Measurements from ENCODE around the gene AFMID. TPM values are rescaled to one million over a fixed set of nuclear protein-coding genes. Genes with fewer than 3 reads are reported as not detected.

AFMID gene
- total RNA-seq, 1 experiment from 2014 or later, result 65.0 TPM

- TF ChIP-seq, protein P1, sequence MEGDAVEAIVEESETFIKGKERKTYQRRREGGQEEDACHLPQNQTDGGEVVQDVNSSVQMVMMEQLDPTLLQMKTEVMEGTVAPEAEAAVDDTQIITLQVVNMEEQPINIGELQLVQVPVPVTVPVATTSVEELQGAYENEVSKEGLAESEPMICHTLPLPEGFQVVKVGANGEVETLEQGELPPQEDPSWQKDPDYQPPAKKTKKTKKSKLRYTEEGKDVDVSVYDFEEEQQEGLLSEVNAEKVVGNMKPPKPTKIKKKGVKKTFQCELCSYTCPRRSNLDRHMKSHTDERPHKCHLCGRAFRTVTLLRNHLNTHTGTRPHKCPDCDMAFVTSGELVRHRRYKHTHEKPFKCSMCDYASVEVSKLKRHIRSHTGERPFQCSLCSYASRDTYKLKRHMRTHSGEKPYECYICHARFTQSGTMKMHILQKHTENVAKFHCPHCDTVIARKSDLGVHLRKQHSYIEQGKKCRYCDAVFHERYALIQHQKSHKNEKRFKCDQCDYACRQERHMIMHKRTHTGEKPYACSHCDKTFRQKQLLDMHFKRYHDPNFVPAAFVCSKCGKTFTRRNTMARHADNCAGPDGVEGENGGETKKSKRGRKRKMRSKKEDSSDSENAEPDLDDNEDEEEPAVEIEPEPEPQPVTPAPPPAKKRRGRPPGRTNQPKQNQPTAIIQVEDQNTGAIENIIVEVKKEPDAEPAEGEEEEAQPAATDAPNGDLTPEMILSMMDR (conservative IDR thresholded peaks at IDR 0.05; ENCODE audit: low read depth, low read length), result no peak
- TF ChIP-seq EZH2 (IDR thresholded peaks at IDR 0.05; ENCODE audit: borderline replicate concordance, low read depth, low read length, poor library complexity, severe bottlenecking), result no peak
- POLR2A ChIA-PET (ENCODE audit: low non-redundant PET), result no interaction called here
- H3K27me3 ChIP-seq (replicated peaks; ENCODE audit: insufficient read depth, low read depth, low read length, poor library complexity), result no peaks in the 10 kb centered on the region
- CTCF ChIA-PET, result no interaction called here
- H3K4me1 ChIP-seq (ENCODE audit: insufficient read depth, low read length, poor library complexity, severe bottlenecking), result peaks cover 9% of the 10 kb centered on the region
- no peak overlapping the region for H3K4me3 ChIP-seq (ENCODE audit: low read depth, low read length, poor library complexity, severe bottlenecking)
- DNase-seq (ENCODE audit: low spot score), result peak; percentile 40
- no peak overlapping the region for H3K27ac ChIP-seq (ENCODE audit: low read depth, low read length, poor library complexity, severe bottlenecking)
- H3K9me3 ChIP-seq (ENCODE audit: low read depth, low read length, poor library complexity, severe bottlenecking), result no peaks in the 10 kb centered on the region
- BruUV-seq (replicated peaks), result no TSS peak
- H3K36me3 ChIP-seq (ENCODE audit: insufficient read depth, low read length, poor library complexity, severe bottlenecking), result no peaks in the 10 kb centered on the region
- intact Hi-C loops (cut with micrococcal nuclease; ENCODE audit: unreplicated experiment), result no loop called here
These were observed 42.9 kb upstream of the AFMID start for GRCh38 chr17:78144147-78144719.

GRCh38 chr17:78144736-78145641, 42.2 kb upstream of the AFMID start:
- H3K27me3 ChIP-seq (replicated peaks; ENCODE audit: insufficient read depth, low read depth, low read length, poor library complexity), result no peaks in the 10 kb centered on the region
- no peak for TF ChIP-seq EZH2 (IDR thresholded peaks at IDR 0.05; ENCODE audit: borderline replicate concordance, low read depth, low read length, poor library complexity, severe bottlenecking)
- TF ChIP-seq, protein P1 (conservative IDR thresholded peaks at IDR 0.05; ENCODE audit: low read depth, low read length), result no peak
- ChIA-PET POLR2A (ENCODE audit: low non-redundant PET) (no interaction called here), CTCF (no interaction called here)
- no TSS peak for BruUV-seq (replicated peaks)
- H3K36me3 ChIP-seq (ENCODE audit: insufficient read depth, low read length, poor library complexity, severe bottlenecking), result no peaks in the 10 kb centered on the region
- H3K27ac ChIP-seq (ENCODE audit: low read depth, low read length, poor library complexity, severe bottlenecking), result no peak overlapping the region
- intact Hi-C loops (cut with micrococcal nuclease; ENCODE audit: unreplicated experiment), result no loop called here
- no peak for DNase-seq (ENCODE audit: low spot score)
- no peaks in the 10 kb centered on the region for H3K9me3 ChIP-seq (ENCODE audit: low read depth, low read length, poor library complexity, severe bottlenecking)
- H3K4me3 ChIP-seq (ENCODE audit: low read depth, low read length, poor library complexity, severe bottlenecking), result no peak overlapping the region
- peaks cover 8% of the 10 kb centered on the region for H3K4me1 ChIP-seq (ENCODE audit: insufficient read depth, low read length, poor library complexity, severe bottlenecking)

DNA sequence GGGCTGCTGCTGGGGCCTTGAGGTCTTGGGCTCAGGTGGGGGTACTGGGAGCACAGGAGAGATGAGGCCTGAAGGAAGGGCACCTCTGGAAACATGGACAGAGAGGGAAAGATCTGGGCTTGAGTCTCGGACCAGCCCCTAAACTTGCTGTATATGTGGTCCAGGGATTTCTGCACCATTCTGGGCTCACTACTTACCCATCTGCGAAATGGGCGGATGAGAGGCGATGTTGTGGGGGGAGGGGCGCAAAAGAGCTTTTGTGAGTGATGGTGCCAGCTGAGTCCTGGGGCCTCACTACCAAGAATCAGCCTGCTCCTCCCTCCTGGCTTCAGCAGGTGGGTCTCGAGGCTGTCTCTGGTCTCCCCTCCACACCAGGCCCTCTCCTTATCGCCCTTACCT, 40.7 kb upstream of the AFMID start:
- Histone ChIP-seq H3K9me3 (ENCODE audit: low read depth, low read length, poor library complexity, severe bottlenecking) (no peaks in the 10 kb centered on the region), H3K4me3 (ENCODE audit: low read depth, low read length, poor library complexity, severe bottlenecking) (no peak overlapping the region), H3K36me3 (ENCODE audit: insufficient read depth, low read length, poor library complexity, severe bottlenecking) (no peaks in the 10 kb centered on the region), H3K4me1 (ENCODE audit: insufficient read depth, low read length, poor library complexity, severe bottlenecking) (peaks cover 2% of the 10 kb centered on the region), H3K27me3 (replicated peaks; ENCODE audit: insufficient read depth, low read depth, low read length, poor library complexity) (no peaks in the 10 kb centered on the region), H3K27ac (ENCODE audit: low read depth, low read length, poor library complexity, severe bottlenecking) (no peak overlapping the region)
- no peak for DNase-seq (ENCODE audit: low spot score)
- CTCF ChIA-PET, result no interaction called here
- no TSS peak for BruUV-seq (replicated peaks)
- POLR2A ChIA-PET (ENCODE audit: low non-redundant PET), result interaction anchor here (0.5 kb wide), 1 partner anchor 31 kb away, joined by 3 read pairs; no protein-coding TSS in a partner anchor
- intact Hi-C loops (cut with micrococcal nuclease; ENCODE audit: unreplicated experiment), result no loop called here
- TF ChIP-seq, protein P1 (conservative IDR thresholded peaks at IDR 0.05; ENCODE audit: low read depth, low read length), result no peak
- TF ChIP-seq EZH2 (IDR thresholded peaks at IDR 0.05; ENCODE audit: borderline replicate concordance, low read depth, low read length, poor library complexity, severe bottlenecking), result no peak
